Measurements from ENCODE around the gene BIRC3.

GRCh38 chr11:102320188-102320587, 2.9 kb downstream of the BIRC3 start:
- TF ChIP-seq CTCF (IDR thresholded peaks at IDR 0.05) (no peak), POLR2A (IDR thresholded peaks at IDR 0.05) (no peak)

All from stomach (tissue), 4 donors.